ENCODE measurements around the gene PTPRE. TPM values are rescaled to one million over a fixed set of nuclear protein-coding genes. Genes with fewer than 3 reads are reported as not detected.

PTPRE gene
- polyA plus RNA-seq, 1 donor from 2014 or later: 4.1 TPM

- Histone ChIP-seq H3K79me2 (replicated peaks; ENCODE audit: insufficient read depth, low read length) (no peaks in the 10 kb centered on the region), H3K9me3 (ENCODE audit: low read length) (no peaks in the 10 kb centered on the region), H3K4me3 (ENCODE audit: low read length) (no peak overlapping the region), H3K9me2 (ENCODE audit: insufficient read depth, low read length) (no peaks in the 10 kb centered on the region), H3F3A (ENCODE audit: insufficient read depth, low read length, poor library complexity, severe bottlenecking) (no peaks in the 10 kb centered on the region), H3K36me3 (ENCODE audit: insufficient read depth, low read length) (no peaks in the 10 kb centered on the region), H4K20me1 (ENCODE audit: insufficient read depth) (no peaks in the 10 kb centered on the region), H2AFZ (ENCODE audit: low read depth, low read length) (no peak overlapping the region), H3K27me3 (ENCODE audit: insufficient read depth, low read depth, low read length) (no peaks in the 10 kb centered on the region), H3K9ac (ENCODE audit: low read length) (no peak overlapping the region), H3K27ac (ENCODE audit: low read length) (no peak overlapping the region), H3K4me2 (ENCODE audit: low read length) (no peak overlapping the region)
- TF ChIP-seq REST (IDR thresholded peaks at IDR 0.05; ENCODE audit: borderline replicate concordance) (no peak), POLR2AphosphoS5 (IDR thresholded peaks at IDR 0.05) (no peak), MXI1 (conservative IDR thresholded peaks at IDR 0.05; ENCODE audit: poor library complexity, severe bottlenecking) (no peak), SMC3 (conservative IDR thresholded peaks at IDR 0.05; ENCODE audit: poor library complexity) (no peak), RAD21 (conservative IDR thresholded peaks at IDR 0.05) (no peak), CTCF (IDR thresholded peaks at IDR 0.05; ENCODE audit: poor library complexity, severe bottlenecking) (no peak), TAF1 (IDR thresholded peaks at IDR 0.05; ENCODE audit: low read depth) (no peak), EZH2 (IDR thresholded peaks at IDR 0.05; ENCODE audit: borderline replicate concordance, insufficient read depth, low read length, poor library complexity, severe bottlenecking) (no peak), EP300 (conservative IDR thresholded peaks at IDR 0.05; ENCODE audit: poor library complexity, severe bottlenecking) (no peak)
Observed at GRCh38 chr10:127925471-127926207, 18.7 kb downstream of the PTPRE start.

- Histone ChIP-seq H4K20me1 (ENCODE audit: insufficient read depth) (no peaks in the 10 kb centered on the region), H3K9ac (ENCODE audit: low read length) (no peak overlapping the region), H3F3A (ENCODE audit: insufficient read depth, low read length, poor library complexity, severe bottlenecking) (no peaks in the 10 kb centered on the region), H3K9me3 (ENCODE audit: low read length) (no peaks in the 10 kb centered on the region), H3K27ac (ENCODE audit: low read length) (no peak overlapping the region), H3K4me3 (ENCODE audit: low read length) (no peak overlapping the region), H3K27me3 (ENCODE audit: insufficient read depth, low read depth, low read length) (no peaks in the 10 kb centered on the region), H3K9me2 (ENCODE audit: insufficient read depth, low read length) (no peaks in the 10 kb centered on the region), H3K79me2 (replicated peaks; ENCODE audit: insufficient read depth, low read length) (no peaks in the 10 kb centered on the region), H3K36me3 (ENCODE audit: insufficient read depth, low read length) (no peaks in the 10 kb centered on the region), H3K4me2 (ENCODE audit: low read length) (no peak overlapping the region), H2AFZ (ENCODE audit: low read depth, low read length) (no peak overlapping the region)
- no peak for TF ChIP-seq TAF1 (IDR thresholded peaks at IDR 0.05; ENCODE audit: low read depth)
- TF ChIP-seq EZH2 (IDR thresholded peaks at IDR 0.05; ENCODE audit: borderline replicate concordance, insufficient read depth, low read length, poor library complexity, severe bottlenecking): no peak
- TF ChIP-seq SMC3 (conservative IDR thresholded peaks at IDR 0.05; ENCODE audit: poor library complexity): no peak
- no peak for TF ChIP-seq CTCF (IDR thresholded peaks at IDR 0.05; ENCODE audit: poor library complexity, severe bottlenecking)
- no peak for TF ChIP-seq MXI1 (conservative IDR thresholded peaks at IDR 0.05; ENCODE audit: poor library complexity, severe bottlenecking)
- TF ChIP-seq RAD21 (conservative IDR thresholded peaks at IDR 0.05): no peak
- no peak for TF ChIP-seq EP300 (conservative IDR thresholded peaks at IDR 0.05; ENCODE audit: poor library complexity, severe bottlenecking)
- TF ChIP-seq REST (IDR thresholded peaks at IDR 0.05; ENCODE audit: borderline replicate concordance): no peak
- TF ChIP-seq POLR2AphosphoS5 (IDR thresholded peaks at IDR 0.05): no peak
Observed at GRCh38 chr10:127926455-127926854, 19.6 kb downstream of the PTPRE start.

Measured in neural cell (in vitro differentiated cells).